Measurements from ENCODE around the gene NR3C1. TPM values are rescaled to one million over a fixed set of nuclear protein-coding genes. Genes with fewer than 3 reads are reported as not detected.

NR3C1 gene
- polyA plus RNA-seq, 1 donor from 2014 or later, result 2.3 TPM

DNA sequence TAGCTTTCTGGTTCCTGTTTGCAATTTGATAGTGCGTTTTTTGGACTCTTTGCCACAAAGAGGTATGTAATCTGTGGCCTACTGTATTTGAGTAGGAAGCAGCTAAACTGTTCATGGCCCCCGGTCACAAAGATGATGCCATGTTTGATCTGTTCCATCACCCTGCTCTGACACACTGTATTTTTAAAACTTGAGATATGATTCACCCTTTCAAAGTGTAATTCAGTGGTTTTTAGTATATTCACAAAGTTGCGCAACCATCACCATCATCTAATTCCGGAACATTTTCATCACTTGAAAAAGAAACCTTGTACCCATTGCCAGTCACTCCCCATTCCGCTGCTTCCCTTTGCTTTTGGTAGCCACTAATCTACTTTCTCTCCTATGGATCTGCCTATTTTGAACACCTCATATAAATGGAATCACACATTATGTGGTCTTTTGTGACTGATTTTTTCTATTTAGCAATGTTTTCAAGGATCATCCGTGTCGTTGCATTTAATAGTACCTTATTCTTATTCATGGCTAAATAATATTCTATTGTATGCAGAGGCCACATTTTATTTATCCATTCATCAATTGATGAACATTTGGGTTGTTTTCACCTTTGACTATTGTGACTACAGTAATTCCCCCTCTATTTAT, 141.6 kb downstream of the NR3C1 start:
- Histone ChIP-seq H3K4me2 (ENCODE audit: low read length) (no peak overlapping the region), H3K9me2 (ENCODE audit: insufficient read depth, low read length) (no peaks in the 10 kb centered on the region), H3K36me3 (ENCODE audit: insufficient read depth, low read length) (no peaks in the 10 kb centered on the region), H3F3A (ENCODE audit: insufficient read depth, low read length, poor library complexity, severe bottlenecking) (no peaks in the 10 kb centered on the region), H3K27me3 (ENCODE audit: insufficient read depth, low read depth, low read length) (no peaks in the 10 kb centered on the region), H3K9ac (ENCODE audit: low read length) (no peak overlapping the region), H2AFZ (ENCODE audit: low read depth, low read length) (no peak overlapping the region), H3K79me2 (replicated peaks; ENCODE audit: insufficient read depth, low read length) (no peaks in the 10 kb centered on the region), H3K27ac (ENCODE audit: low read length) (no peak overlapping the region), H4K20me1 (ENCODE audit: insufficient read depth) (no peaks in the 10 kb centered on the region), H3K9me3 (ENCODE audit: low read length) (no peaks in the 10 kb centered on the region), H3K4me3 (ENCODE audit: low read length) (no peak overlapping the region)
- TF ChIP-seq, protein P1, sequence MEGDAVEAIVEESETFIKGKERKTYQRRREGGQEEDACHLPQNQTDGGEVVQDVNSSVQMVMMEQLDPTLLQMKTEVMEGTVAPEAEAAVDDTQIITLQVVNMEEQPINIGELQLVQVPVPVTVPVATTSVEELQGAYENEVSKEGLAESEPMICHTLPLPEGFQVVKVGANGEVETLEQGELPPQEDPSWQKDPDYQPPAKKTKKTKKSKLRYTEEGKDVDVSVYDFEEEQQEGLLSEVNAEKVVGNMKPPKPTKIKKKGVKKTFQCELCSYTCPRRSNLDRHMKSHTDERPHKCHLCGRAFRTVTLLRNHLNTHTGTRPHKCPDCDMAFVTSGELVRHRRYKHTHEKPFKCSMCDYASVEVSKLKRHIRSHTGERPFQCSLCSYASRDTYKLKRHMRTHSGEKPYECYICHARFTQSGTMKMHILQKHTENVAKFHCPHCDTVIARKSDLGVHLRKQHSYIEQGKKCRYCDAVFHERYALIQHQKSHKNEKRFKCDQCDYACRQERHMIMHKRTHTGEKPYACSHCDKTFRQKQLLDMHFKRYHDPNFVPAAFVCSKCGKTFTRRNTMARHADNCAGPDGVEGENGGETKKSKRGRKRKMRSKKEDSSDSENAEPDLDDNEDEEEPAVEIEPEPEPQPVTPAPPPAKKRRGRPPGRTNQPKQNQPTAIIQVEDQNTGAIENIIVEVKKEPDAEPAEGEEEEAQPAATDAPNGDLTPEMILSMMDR (IDR thresholded peaks at IDR 0.05; ENCODE audit: poor library complexity, severe bottlenecking), result no peak
- TF ChIP-seq POLR2AphosphoS5 (IDR thresholded peaks at IDR 0.05) (no peak), SMC3 (conservative IDR thresholded peaks at IDR 0.05; ENCODE audit: poor library complexity) (no peak), EZH2 (IDR thresholded peaks at IDR 0.05; ENCODE audit: borderline replicate concordance, insufficient read depth, low read length, poor library complexity, severe bottlenecking) (no peak), MXI1 (conservative IDR thresholded peaks at IDR 0.05; ENCODE audit: poor library complexity, severe bottlenecking) (no peak)
- TF ChIP-seq, protein P2, sequence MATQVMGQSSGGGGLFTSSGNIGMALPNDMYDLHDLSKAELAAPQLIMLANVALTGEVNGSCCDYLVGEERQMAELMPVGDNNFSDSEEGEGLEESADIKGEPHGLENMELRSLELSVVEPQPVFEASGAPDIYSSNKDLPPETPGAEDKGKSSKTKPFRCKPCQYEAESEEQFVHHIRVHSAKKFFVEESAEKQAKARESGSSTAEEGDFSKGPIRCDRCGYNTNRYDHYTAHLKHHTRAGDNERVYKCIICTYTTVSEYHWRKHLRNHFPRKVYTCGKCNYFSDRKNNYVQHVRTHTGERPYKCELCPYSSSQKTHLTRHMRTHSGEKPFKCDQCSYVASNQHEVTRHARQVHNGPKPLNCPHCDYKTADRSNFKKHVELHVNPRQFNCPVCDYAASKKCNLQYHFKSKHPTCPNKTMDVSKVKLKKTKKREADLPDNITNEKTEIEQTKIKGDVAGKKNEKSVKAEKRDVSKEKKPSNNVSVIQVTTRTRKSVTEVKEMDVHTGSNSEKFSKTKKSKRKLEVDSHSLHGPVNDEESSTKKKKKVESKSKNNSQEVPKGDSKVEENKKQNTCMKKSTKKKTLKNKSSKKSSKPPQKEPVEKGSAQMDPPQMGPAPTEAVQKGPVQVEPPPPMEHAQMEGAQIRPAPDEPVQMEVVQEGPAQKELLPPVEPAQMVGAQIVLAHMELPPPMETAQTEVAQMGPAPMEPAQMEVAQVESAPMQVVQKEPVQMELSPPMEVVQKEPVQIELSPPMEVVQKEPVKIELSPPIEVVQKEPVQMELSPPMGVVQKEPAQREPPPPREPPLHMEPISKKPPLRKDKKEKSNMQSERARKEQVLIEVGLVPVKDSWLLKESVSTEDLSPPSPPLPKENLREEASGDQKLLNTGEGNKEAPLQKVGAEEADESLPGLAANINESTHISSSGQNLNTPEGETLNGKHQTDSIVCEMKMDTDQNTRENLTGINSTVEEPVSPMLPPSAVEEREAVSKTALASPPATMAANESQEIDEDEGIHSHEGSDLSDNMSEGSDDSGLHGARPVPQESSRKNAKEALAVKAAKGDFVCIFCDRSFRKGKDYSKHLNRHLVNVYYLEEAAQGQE (IDR thresholded peaks at IDR 0.05; ENCODE audit: borderline replicate concordance), result no peak

DNA sequence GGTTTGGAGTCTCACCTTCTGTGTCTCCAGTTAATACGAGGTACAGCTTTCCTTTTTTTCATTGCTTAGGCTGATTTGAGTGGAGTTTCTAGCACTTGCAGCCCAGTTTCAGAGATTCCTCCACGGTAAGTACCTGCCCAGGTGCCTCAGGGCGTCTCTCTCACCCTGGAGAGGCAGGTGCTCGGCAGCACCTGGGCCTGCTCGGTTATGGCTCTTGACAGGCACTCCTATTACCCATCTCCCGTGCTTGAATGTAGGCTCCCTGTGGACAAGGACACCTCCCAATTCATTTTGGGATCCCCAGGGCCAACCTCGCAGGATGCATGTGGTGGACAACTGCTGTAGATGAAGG, 144.3 kb downstream of the NR3C1 start:
- no peak for TF ChIP-seq RAD21 (conservative IDR thresholded peaks at IDR 0.05)
- no peak for TF ChIP-seq POLR2AphosphoS5 (IDR thresholded peaks at IDR 0.05)
- TF ChIP-seq TAF1 (IDR thresholded peaks at IDR 0.05; ENCODE audit: low read depth), result no peak
- no peak for TF ChIP-seq MXI1 (conservative IDR thresholded peaks at IDR 0.05; ENCODE audit: poor library complexity, severe bottlenecking)
- TF ChIP-seq, protein P1 (IDR thresholded peaks at IDR 0.05; ENCODE audit: poor library complexity, severe bottlenecking), result no peak
- TF ChIP-seq, protein P2 (IDR thresholded peaks at IDR 0.05; ENCODE audit: borderline replicate concordance), result no peak
- no peak for TF ChIP-seq SMC3 (conservative IDR thresholded peaks at IDR 0.05; ENCODE audit: poor library complexity)
- no peak for TF ChIP-seq EP300 (conservative IDR thresholded peaks at IDR 0.05; ENCODE audit: poor library complexity, severe bottlenecking)
- no peak for TF ChIP-seq EZH2 (IDR thresholded peaks at IDR 0.05; ENCODE audit: borderline replicate concordance, insufficient read depth, low read length, poor library complexity, severe bottlenecking)
- Histone ChIP-seq H3K27me3 (ENCODE audit: insufficient read depth, low read depth, low read length) (no peaks in the 10 kb centered on the region), H3K4me2 (ENCODE audit: low read length) (no peak overlapping the region), H3K27ac (ENCODE audit: low read length) (no peak overlapping the region), H3K36me3 (ENCODE audit: insufficient read depth, low read length) (no peaks in the 10 kb centered on the region), H3K79me2 (replicated peaks; ENCODE audit: insufficient read depth, low read length) (no peaks in the 10 kb centered on the region), H3K9me2 (ENCODE audit: insufficient read depth, low read length) (no peaks in the 10 kb centered on the region), H3K9me3 (ENCODE audit: low read length) (no peaks in the 10 kb centered on the region), H2AFZ (ENCODE audit: low read depth, low read length) (no peak overlapping the region), H3K4me3 (ENCODE audit: low read length) (no peak overlapping the region), H3F3A (ENCODE audit: insufficient read depth, low read length, poor library complexity, severe bottlenecking) (no peaks in the 10 kb centered on the region), H3K9ac (ENCODE audit: low read length) (no peak overlapping the region), H4K20me1 (ENCODE audit: insufficient read depth) (no peaks in the 10 kb centered on the region)

Data from neural cell (in vitro differentiated cells).